ENCODE measurements around the gene NFATC2. TPM values are rescaled to one million over a fixed set of nuclear protein-coding genes. Genes with fewer than 3 reads are reported as not detected.

The NFATC2 gene
- total and polyA plus RNA-seq, 12 donors = 0.61 to 7.7 (median 4.0) TPM

- no peak overlapping the region for H3K4me3 ChIP-seq
- intact Hi-C loops (cut with DNase I) = no loop called here
Measured at GRCh38 chr20:51583499-51583898, 41.0 kb upstream of the NFATC2 start.

GRCh38 chr20:51583073-51583472 is 40.6 kb upstream of the NFATC2 start:
- H3K27me3 ChIP-seq = no peaks in the 10 kb centered on the region
- no peak for DNase-seq
- no peak overlapping the region for H3K4me3 ChIP-seq
- 87 to 93% (median 90%) methylated on average over 13 of the region's 13 CpGs for WGBS, 4 donors
- H3K9me3 ChIP-seq (replicated peaks in 1 of 3) = no peaks in the 10 kb centered on the region
- H3K4me1 ChIP-seq (replicated peaks in 1 of 2) = no peaks in the 10 kb centered on the region
- intact Hi-C loops (cut with DNase I) = no loop called here
- H3K36me3 ChIP-seq (replicated peaks in 1 of 2) = no peaks in the 10 kb centered on the region
- no peak for TF ChIP-seq CTCF (IDR thresholded peaks at IDR 0.05)
- no peak overlapping the region for H3K27ac ChIP-seq

More at GRCh38 chr20:51583499-51583898, 41.0 kb upstream of the NFATC2 start:
- Histone ChIP-seq H3K9me3 (replicated peaks in 1 of 3) (no peaks in the 10 kb centered on the region), H3K4me1 (replicated peaks in 1 of 2) (no peaks in the 10 kb centered on the region), H3K36me3 (replicated peaks in 1 of 2) (no peaks in the 10 kb centered on the region), H3K27me3 (no peaks in the 10 kb centered on the region), H3K27ac (no peak overlapping the region)
- no peak for DNase-seq
- WGBS, 4 donors = 86 to 92% (median 89%) methylated on average over 13 to 14 of the region's 14 CpGs
- TF ChIP-seq CTCF (IDR thresholded peaks at IDR 0.05) (no peak), POLR2A (IDR thresholded peaks at IDR 0.05) (no peak)

DNA sequence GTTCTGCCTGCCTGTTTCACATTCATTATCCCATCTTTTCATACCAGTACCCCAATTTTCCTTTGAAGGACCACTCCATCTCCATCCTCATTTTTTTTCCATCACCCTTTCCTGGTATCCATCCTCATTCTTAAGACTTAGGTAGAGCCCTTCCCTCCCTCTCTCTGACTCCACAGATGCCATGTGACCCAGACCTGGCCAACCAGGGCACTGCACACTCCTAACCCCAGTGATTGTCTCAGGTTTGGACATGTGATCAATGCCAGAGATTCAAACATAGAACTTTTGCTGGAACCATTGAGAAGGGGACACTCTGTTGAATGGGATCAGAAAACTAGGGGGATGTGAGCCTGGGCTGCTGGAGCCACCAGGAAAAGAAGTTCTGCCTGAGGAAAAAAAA is 39.1 kb upstream of the NFATC2 start:
- Histone ChIP-seq H3K27ac (no peak overlapping the region), H3K36me3 (replicated peaks in 1 of 2) (no peaks in the 10 kb centered on the region), H3K9me3 (replicated peaks in 1 of 3) (no peaks in the 10 kb centered on the region), H3K27me3 (no peaks in the 10 kb centered on the region), H3K4me3 (no peak overlapping the region), H3K4me1 (replicated peaks in 1 of 2) (no peaks in the 10 kb centered on the region)
- DNase-seq = no peak
- no peak for TF ChIP-seq CTCF (IDR thresholded peaks at IDR 0.05)
- no peak for TF ChIP-seq POLR2A (IDR thresholded peaks at IDR 0.05)
- intact Hi-C loops (cut with DNase I) = no loop called here

- no peaks in the 10 kb centered on the region for H3K4me1 ChIP-seq (replicated peaks in 1 of 2)
- no peak for DNase-seq
- WGBS, 4 donors = 78 to 88% (median 81%) methylated on average over 8 of the region's 8 CpGs
- no peaks in the 10 kb centered on the region for H3K27me3 ChIP-seq
- no peak overlapping the region for H3K27ac ChIP-seq
- no peak for TF ChIP-seq CTCF (IDR thresholded peaks at IDR 0.05)
- no peaks in the 10 kb centered on the region for H3K36me3 ChIP-seq (replicated peaks in 1 of 2)
- intact Hi-C loops (cut with DNase I) = no loop called here
- H3K4me3 ChIP-seq = no peak overlapping the region
- no peaks in the 10 kb centered on the region for H3K9me3 ChIP-seq (replicated peaks in 1 of 3)
Measured at GRCh38 chr20:51579137-51579536, 36.6 kb upstream of the NFATC2 start.
